Stomach (tissue), 4 donors: ENCODE measurements around the gene PCDHB6.

Source experiments
- POLR2A ChIP-seq, 4 donors: fragments of 450-650 bp; IDR thresholded peaks; one replicate each; pipeline ENCODE4 v1.6.1; 2016; ENCODE audit warnings: antibody characterized with exemption in 4 of 4, control low read depth in 2 of 4, mild to moderate bottlenecking in 1 of 4, moderate library complexity in 1 of 4
- TF ChIP-seq, protein P1 (sequence below), 7 experiments: fragments of 450-650 bp in 4 of 7; fragments of 200-600 bp in 3 of 7; sonication (generic) in 3 of 7; IDR thresholded peaks; one replicate each; pipeline ENCODE4 v1.5.1; 2016 to 2019; ENCODE audit warnings: antibody characterized with exemption in 7 of 7, control low read depth in 2 of 7, mild to moderate bottlenecking in 1 of 7

DNA sequence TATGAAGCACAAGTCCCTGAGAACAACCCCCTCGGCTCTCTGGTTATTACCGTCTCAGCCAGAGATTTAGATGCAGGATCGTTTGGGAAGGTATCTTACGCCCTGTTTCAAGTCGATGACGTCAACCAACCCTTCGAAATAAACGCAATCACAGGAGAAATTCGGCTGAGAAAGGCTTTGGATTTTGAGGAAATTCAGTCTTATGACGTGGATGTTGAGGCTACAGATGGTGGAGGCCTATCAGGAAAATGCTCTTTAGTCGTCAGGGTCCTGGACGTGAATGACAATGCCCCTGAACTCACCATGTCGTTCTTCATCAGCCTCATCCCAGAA, 1.1 kb downstream of the PCDHB6 start:
- TF ChIP-seq, protein P1, sequence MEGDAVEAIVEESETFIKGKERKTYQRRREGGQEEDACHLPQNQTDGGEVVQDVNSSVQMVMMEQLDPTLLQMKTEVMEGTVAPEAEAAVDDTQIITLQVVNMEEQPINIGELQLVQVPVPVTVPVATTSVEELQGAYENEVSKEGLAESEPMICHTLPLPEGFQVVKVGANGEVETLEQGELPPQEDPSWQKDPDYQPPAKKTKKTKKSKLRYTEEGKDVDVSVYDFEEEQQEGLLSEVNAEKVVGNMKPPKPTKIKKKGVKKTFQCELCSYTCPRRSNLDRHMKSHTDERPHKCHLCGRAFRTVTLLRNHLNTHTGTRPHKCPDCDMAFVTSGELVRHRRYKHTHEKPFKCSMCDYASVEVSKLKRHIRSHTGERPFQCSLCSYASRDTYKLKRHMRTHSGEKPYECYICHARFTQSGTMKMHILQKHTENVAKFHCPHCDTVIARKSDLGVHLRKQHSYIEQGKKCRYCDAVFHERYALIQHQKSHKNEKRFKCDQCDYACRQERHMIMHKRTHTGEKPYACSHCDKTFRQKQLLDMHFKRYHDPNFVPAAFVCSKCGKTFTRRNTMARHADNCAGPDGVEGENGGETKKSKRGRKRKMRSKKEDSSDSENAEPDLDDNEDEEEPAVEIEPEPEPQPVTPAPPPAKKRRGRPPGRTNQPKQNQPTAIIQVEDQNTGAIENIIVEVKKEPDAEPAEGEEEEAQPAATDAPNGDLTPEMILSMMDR (IDR thresholded peaks at IDR 0.05), result no peak
- no peak for TF ChIP-seq POLR2A (IDR thresholded peaks at IDR 0.05)
